GM19043 (cell line): Measurements from ENCODE around the gene PROCA1.

ENCODE experiments used
- ATAC-seq: cut with Tn5 transposase; IDR thresholded peaks from one replicate; pipeline ENCODE4 v1.9.1; 2021; ENCODE audit warnings: low read depth; ENCODE audit not compliant: unreplicated experiment

PROCA1 gene

DNA sequence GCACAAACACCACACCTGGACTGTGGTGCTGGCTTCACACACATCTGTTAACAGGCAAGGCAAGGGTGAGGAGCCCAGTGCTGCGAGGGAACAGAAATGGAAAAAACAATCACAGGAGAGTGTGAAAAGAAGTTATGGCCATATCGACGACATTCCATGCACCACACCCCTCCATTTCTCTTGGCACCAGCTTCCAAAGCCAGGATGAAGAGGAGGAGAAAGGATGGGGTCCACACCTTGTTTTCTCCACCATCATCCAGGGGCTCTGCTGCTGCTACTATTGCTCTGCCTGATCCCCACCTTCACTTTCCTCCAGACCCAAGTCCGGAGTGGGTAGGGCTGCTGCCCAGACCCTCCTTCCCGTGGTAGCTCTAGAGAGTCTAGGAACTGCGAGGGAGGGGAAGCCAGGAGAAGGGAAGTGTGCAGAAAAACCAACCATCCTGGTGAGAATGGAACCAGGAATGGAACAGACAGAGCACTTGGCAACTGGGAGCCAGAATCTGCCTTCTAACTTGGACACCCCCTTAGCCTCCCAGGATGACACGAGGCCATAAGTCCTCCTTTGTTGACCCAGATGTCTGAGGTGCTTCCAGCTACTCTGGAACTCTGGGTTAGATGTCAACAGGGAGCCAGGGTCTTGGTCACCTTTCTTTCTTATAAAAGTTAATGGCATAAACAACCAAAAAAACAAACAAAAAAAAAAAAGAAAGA lies 1.2 kb upstream of the PROCA1 start:
- ATAC-seq = no peak

DNA sequence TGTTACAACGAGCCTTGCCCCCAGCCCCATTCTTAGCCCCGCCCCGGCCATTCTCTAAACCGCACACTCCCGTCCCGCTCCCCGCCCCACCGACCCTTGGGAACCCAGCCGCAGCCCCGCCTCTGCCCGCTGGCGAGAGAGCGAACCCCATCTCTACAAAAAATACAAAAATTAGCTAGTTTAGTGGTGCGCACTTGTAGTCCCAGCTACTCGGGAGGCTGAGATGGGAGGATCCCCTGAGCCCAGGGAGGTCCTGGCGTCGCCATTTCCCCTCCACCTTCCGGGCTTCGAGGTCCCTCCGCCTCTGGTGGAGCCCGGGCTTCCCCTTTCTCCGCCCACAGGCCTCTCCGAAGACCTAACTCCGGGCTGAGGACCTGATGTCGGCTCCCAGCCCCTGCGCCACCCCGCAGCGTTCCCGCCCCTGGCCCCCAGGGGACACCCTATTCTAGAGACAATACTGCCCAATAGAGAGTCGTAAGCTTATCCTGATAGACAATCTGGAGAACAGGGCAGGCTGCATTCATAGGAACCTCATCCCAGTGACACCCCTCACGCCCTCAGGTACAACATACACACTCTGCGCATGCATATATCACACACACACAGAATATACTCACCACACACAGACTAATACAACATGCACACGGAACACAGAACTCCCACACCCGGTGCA lies 480 bp upstream of the PROCA1 start:
- no peak for ATAC-seq

GRCh38 chr17:28710861-28711722 lies 596 bp downstream of the PROCA1 start:
- ATAC-seq = peak; percentile 64

GRCh38 chr17:28707339-28707720 lies 4.4 kb downstream of the PROCA1 start:
- no peak for ATAC-seq

GRCh38 chr17:28706471-28707338 lies 5.0 kb downstream of the PROCA1 start:
- no peak for ATAC-seq

GRCh38 chr17:28705728-28706334 lies 5.9 kb downstream of the PROCA1 start:
- ATAC-seq = no peak

DNA sequence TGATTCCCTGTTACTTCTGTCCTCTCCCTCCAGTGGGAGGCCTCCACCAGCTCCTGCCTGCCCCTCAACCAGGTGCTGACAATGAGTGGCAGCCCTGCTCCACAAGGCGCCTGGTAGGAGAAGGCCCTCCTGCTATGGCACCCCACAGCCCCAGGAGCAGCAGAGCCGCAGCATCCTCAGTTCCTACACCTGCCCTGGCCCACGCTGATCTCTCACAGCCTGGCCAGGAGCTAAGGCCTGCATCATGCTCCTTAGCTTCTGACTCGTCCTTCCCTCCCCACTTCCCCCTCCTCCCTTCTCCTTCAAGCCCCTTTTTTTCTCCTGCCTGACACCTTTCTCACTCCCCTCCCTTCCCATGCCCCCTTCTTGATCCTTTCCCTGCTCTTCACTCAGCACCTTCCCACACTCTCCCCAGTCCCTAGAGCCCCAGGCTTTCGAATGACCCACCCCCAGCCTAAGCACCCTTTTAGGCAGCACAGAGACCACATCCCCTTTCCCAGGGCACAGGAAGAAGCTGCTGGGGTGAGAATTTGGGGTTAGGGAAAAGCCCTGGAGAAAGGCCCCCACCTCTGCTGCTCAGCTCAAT lies 6.5 kb downstream of the PROCA1 start:
- ATAC-seq = no peak

GRCh38 chr17:28704219-28704858 lies 7.3 kb downstream of the PROCA1 start:
- no peak for ATAC-seq

DNA sequence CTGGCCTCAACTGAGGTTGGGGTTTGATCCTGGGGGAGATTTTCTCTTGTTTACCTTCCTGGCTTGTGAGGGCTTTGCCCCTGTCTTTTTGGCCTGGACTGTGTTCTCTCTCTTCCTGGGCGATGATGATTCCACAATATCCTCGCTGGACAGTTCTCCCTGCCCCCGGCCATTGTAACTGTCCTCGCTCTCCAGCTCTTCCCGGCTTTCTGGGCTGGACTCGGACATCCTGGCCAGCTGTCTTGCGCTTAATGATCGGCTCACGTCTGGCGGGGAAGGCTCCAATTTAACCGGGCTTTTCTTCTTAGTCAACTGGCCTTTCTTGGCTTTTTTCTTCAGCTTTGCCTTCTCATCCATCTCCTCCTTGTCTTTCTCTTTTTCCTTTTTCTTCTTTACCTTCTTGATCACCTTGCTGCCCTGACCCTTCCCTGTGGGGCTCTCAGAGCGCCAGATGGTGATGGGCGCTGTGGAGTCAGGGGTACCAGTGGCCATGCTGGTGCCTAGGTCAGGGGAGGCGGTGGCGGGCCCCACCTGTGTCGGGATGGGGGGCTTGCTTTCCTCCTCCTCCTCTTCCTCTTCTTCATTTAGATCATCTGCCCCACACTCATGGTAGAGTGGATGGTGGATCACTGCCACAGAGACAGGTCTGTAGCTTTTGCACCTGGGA lies 8.0 kb downstream of the PROCA1 start:
- ATAC-seq = no peak

DNA sequence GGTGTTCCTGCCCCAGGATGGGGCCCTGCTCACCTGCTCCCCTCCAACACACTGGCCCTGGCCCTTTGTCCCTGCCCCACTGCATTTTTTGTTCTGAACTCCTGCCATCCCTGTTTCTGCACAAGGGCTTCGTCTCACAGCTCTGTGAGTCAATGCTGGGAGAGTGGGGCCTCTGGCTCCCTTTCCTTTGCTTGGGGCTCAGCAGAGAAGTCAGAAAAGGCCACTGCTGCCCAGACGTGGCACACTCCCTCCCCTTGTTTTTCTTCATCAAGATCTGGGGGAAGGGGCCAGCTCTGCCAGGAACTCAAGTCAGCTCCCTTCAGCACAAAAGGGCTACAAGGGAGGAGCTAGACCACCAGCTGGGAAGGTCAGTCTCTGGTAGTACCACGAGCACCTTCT lies 8.9 kb downstream of the PROCA1 start:
- no peak for ATAC-seq

GRCh38 chr17:28702026-28702751 lies 9.5 kb downstream of the PROCA1 start:
- ATAC-seq = no peak

DNA sequence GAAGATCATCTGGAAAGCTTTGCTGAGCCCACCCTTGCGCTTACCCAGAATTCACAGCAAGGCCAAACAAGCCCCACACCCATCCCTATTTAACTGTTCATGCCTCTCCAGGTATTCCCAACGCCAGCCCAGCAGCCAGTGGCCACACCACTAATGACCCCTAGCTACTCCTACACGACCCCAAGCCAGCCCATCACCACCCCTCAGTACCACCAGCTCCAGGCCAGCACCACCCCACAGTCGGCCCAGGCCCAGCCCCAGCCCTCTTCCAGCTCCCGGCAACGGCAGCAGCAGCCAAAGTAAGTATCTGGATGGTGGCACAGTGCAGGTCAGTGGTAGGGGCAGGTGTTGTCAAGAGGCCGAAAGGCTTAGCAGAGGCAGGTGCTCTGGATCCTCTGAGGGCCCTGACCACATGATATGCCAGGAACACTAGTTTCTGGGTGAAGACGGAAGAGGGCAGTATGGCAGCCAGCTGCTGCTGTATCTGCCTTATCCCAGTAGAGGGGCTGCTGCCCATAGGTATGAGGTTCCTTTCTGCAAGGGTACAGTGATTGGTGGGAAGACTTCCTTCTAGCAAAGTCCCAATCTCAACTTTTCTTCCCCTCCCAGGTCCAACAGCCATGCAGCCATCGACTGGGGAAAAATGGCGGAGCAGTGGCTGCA lies 10.7 kb downstream of the PROCA1 start:
- ATAC-seq = no peak

DNA sequence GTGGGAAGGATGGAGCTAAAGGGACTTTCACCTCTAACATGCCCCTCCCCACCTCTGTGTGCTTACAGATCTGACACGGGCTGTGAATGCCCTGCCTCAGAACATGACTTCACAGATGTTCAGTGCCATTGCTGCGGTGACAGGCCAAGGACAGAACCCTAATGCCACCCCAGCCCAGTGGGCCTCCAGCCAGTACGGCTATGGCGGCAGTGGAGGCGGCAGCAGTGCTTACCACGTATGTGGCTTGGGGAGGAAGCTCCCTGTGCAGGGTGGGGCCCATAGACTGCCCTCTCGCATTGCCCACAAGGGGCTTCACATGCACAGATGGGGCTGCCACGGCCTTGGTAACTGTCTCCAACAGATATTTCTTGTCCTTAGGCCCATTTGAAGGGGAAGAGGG lies 11.4 kb downstream of the PROCA1 start:
- ATAC-seq = no peak

DNA sequence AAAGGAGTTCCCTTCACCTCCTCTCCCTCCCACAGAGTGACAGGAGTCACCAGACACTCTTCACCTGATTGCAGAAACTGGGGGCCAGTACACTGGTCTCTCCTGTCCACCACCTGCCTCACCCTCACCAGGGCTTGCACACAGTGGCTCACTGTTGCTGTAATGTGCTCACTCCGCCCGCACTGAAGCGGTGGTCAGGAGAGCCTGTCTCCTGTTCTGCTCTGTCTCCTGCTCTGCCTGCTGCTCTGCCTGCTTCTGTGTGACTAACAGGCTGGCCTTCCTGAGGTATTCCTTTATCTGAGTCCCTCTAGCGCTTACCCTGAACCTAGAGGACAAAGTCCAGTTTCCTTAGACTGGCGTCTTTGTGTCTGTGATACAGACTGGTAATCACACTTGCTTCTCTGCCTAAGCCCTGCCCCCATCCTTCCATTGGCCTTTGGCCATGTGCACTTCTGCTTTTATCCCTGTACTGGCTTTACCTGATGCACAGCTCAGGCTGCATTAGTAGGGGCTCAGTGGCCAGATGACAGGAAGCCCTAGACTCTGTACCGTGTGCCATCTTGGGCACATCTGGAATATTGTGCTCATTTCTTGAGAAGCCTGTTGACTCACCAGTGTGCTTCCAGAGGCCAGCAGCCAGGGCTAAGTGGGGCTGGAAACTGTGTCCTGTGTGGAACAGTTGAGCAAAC lies 13.3 kb downstream of the PROCA1 start:
- ATAC-seq = no peak

GRCh38 chr17:28693869-28694268 lies 17.8 kb downstream of the PROCA1 start:
- ATAC-seq = no peak

- ATAC-seq = no peak
Measured at GRCh38 chr17:28689011-28689410, 22.7 kb downstream of the PROCA1 start.

GRCh38 chr17:28688481-28688880 lies 23.2 kb downstream of the PROCA1 start:
- ATAC-seq = no peak
